ENCODE results near the gene KCNT1.

KCNT1 gene

GRCh38 chr9:135728436-135729110 lies 26.6 kb downstream of the KCNT1 start:
- no peak for DNase-seq

DNA sequence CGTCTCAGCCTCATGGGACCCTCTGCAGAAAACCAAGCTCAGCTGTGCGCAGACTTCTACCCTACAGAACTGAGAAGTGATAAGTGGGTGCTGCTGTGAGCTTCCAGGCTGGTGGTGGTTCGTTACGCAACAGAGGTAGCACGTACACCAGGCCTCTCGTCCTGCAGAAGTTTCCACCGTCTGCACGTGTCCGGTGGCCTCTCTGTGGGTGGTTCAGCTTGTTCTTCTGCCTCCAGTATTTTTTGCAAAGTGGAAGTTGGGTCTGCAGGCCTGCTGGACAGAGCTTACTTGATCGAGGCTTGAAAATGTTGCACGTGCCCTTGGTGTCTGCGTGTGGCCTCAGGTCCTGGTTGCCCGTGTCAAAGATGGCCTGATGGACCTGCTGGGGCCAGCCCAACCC lies 27.5 kb downstream of the KCNT1 start:
- DNase-seq, result no peak

GRCh38 chr9:135731454-135731853 lies 29.5 kb downstream of the KCNT1 start:
- no peak for DNase-seq

DNA sequence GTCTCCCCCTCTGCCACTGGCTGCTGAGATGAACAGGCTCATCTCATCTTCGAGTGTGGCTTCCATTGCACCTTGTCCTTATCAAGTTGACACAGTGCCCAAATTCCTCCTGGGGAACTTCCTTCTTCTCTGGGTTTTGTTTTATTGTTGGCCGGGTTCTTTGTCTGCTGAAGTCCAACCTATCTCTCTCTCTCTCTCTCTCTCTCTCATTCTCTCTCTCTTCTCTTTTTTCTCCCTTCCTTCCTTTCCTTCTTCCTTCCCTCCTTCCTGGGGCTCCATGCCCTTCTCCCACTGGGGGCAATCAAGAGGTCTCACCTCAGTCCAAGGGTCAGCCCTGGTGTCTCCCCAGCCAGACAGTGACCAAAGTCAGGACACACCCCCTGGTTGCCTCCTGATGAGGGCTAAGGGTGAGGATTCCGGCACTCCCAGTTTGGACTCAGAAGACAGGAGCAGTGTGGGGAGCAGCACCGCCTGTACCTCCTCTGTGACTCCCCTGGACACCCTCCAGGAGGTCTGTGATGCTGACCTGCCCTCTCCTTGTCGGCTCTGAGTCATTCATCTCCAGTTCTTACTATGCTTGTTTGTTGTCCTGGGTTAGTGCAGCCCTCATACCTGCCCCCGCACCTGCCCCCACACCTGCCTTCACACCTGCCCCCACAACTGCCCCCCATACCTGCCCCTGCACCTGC lies 30.7 kb downstream of the KCNT1 start:
- no peak for DNase-seq

DNA sequence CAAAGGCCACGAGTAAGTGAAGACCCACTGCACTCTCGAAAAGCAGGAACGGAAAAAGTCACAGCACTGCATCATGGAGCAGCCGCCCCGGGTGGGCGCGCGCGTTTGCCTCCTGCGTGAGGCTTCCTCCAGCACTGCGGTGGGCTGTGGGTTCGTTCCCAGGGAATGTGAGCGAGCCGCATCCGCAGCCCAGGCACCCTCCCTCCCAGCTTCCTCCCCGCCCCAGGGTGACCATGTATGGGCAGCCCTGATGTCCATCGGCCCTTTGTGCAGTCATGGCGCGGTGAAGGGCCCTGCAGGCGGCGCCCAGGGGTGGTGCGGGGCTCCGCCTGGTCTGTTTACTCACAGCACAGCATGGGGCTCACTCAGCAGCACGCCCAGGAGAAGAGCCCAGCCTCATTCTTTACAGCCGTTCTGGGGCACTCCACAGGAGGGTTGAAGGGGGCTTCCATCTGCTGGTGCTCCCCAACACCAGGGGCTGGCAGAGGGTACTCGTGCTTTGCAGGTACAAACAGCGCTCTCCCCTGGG lies 32.7 kb downstream of the KCNT1 start:
- DNase-seq, result no peak

- no peak for DNase-seq
These were observed 34.4 kb downstream of the KCNT1 start for GRCh38 chr9:135736272-135736978.

GRCh38 chr9:135736979-135737839 lies 35.2 kb downstream of the KCNT1 start:
- DNase-seq, result no peak

- no peak for DNase-seq
These were observed 36.0 kb downstream of the KCNT1 start for GRCh38 chr9:135737840-135738521.

DNA sequence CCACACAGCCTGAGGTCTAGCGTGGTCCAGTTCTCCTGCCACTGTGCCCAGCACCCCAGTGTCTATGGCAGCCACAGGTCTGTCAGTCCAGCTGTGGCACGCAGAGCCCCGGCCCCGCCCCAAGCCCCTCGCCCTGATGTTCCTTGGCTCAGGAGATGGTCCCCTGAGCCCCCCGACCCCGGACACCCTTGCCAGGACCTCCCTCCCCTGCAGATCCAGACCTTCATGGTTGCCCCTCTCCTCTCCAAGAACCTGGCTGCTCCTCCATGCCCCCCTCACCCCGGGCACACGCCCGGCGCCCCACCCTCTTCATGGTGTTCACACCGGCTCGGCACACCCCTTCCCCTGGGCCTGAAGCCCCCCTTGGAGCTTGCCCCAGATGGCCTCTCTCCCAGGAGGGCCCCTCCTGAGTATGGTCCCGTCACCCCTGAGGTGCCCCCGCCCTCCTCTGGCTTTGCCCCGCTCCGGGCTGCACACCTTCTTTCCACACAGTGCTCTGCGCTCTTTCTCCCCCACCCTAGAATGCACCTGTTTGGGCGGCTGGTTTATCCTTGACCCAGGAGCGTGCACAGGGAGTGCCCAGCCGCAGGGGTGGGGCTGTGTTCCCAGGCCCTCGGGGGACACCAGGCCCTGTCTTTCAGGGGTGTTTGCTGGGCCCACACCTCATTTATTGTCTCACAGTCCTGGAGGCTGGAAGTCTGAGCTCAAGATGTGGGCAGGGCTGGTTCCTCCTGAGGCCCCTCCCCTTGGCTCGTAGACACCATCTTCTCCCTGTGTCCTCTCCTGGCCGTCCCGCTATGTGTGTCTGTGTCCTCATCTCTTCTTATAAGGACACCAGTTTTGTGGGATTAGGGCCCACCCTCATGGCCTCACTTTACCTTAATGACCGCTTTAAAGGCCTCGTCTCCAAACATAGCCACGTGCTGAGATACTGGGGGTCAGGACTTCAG lies 37.6 kb downstream of the KCNT1 start:
- no peak for DNase-seq

DNA sequence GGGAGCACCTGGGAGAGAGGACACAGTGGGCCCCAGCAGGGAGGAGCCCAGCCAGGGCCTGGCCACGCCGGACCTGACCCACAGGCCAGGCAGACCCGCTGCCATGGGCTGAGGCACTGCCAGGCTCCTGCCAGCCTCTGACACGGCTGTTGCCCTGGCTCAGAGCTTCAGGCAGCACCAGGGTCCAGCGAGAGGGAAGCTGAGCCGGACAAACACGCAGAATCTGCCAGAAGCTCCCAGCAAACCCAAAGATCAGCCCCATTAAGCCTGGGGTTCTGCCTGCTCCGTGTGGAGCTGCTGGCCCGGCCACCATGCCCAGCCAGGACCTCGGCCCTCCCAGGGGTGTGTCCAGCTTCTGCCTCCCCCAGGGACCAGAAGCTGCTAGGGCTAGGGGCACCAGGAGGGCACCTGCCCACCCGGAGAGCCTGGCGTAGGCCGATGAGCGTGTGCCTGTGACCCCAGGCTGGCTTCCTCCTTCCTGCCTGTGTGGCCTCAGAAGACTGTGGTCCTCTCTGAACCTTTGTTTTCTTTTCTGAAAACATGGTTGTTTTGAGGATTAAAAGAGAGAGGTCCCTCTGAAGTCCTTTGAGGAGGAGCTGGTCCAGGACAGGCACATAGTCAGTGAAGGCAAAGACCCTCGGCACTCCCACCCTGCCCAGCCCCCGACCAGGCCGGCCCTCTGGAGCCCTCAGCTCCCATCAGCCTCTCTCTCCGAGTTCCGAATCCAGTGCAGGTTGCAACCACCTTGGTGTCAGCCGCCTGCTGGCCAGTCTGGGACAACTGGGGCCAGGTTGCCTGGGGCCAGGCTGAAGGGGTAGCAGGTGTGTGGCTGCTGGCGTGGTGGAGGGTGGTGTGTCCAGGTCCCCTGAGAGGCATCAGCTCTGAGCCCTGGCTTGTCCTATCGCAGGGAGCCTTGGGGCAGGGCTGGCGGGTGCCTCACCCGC lies 39.6 kb downstream of the KCNT1 start:
- no peak for DNase-seq

- no peak for DNase-seq
These were observed 41.0 kb downstream of the KCNT1 start for GRCh38 chr9:135743021-135743420.

- DNase-seq, result no peak
These were observed 41.8 kb downstream of the KCNT1 start for GRCh38 chr9:135743546-135744332.

DNA sequence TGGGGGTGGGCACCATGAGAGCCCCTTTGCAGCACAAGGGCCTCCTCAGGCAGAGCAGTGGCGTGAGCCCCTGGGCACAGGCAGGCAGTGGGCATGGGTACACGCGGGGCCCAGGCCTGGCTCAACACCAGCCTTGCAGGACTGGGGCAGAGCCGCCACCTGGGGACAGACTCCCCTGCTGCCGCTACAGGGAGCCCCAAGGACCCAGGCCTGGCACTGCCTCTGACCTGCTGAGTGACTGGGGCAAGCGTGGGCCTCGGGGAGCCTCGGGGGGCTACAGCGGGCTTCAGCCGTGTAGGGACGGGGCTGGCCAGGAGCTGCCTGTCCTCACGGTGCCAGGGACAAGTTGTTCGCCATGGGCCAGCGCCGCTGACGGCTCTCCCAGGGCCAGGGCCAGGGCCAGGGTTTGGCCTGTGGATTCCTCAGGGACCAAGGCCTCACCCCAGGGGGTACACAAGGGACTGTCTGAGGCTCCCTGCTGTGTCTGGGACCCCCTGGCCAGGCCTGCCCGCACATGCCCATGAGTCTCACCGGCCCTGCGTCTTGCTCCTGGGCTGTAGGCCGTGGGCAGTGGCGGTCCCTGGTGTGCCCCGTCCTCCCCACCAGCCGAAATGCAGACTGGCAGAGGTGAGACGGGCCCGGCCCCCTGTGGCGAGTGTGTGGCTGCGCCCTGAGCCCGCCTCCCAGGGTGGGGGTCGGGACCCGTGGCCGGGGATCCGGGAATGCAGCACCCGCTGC lies 42.5 kb downstream of the KCNT1 start:
- DNase-seq, result no peak

GRCh38 chr9:135745189-135745588 lies 43.2 kb downstream of the KCNT1 start:
- DNase-seq, result no peak

- DNase-seq, result no peak
These were observed 43.8 kb downstream of the KCNT1 start for GRCh38 chr9:135745686-135746324.

GRCh38 chr9:135746565-135746964 lies 44.6 kb downstream of the KCNT1 start:
- DNase-seq, result no peak

- DNase-seq, result no peak
These were observed 45.3 kb downstream of the KCNT1 start for GRCh38 chr9:135747311-135747710.

DNA sequence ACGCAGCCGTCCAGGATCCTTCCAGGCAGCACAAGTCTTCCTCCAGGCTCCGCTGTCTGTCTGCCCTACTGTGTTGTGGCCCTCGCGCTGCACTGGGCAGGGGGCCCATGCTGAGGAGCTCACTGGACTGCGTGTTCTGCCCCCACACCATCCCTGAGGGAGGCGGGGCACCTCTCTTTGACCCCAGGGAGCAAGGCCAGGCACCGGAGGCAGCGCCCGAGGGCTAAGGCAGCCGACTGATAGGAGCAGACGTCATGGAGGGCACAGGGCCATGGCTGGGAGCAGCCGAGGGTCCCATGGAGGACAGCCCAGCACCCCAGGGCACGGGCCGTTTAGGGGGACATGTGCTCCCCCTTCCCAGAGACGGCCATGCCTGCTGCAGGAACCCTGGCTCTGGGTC lies 46.7 kb downstream of the KCNT1 start:
- no peak for DNase-seq

Data from activated CD4-positive, CD25-positive, alpha-beta regulatory T cell (primary cell).